ENCODE measurements around the gene RNF113B.

DNA sequence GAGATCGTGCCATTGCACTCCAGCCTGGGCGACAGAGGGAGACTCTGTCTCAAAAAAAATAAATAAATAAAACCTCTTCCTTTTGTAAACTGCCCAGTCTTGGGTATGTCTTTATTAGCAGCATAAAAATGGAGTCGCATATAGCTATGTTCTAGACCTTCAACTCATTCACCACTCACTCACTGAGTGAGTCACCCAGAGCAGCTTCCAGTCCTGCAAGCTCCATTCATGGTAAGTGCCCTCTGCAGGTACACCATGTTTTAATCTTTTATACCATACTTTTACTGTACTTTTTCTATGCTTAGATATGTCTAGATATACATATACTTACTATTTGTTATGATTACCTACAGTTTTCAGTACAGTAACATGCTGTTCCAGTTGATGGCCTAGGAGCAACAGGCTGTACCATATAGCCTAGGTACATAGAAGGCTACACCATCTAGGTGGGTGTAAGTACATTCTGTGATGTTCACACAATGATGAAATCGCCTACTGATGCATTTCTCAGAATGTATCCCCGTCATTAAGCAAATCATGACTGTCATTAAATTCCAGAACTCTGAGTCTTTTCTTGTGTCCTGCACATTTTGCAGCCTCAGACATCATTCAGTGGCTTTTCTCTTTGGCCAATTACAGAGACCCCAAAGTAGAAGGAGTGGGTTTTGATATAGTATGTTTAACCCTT is 47.9 kb downstream of the RNF113B start:
- TF ChIP-seq, protein P1, sequence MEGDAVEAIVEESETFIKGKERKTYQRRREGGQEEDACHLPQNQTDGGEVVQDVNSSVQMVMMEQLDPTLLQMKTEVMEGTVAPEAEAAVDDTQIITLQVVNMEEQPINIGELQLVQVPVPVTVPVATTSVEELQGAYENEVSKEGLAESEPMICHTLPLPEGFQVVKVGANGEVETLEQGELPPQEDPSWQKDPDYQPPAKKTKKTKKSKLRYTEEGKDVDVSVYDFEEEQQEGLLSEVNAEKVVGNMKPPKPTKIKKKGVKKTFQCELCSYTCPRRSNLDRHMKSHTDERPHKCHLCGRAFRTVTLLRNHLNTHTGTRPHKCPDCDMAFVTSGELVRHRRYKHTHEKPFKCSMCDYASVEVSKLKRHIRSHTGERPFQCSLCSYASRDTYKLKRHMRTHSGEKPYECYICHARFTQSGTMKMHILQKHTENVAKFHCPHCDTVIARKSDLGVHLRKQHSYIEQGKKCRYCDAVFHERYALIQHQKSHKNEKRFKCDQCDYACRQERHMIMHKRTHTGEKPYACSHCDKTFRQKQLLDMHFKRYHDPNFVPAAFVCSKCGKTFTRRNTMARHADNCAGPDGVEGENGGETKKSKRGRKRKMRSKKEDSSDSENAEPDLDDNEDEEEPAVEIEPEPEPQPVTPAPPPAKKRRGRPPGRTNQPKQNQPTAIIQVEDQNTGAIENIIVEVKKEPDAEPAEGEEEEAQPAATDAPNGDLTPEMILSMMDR (IDR thresholded peaks at IDR 0.05), result no peak
- TF ChIP-seq EP300 (IDR thresholded peaks at IDR 0.05) (no peak), POLR2A (IDR thresholded peaks at IDR 0.05; ENCODE audit: low read depth) (no peak)

All from esophagus muscularis mucosa (tissue), 4 donors.